ENCODE results near the gene BRICD5. TPM values are rescaled to one million over a fixed set of nuclear protein-coding genes. Genes with fewer than 3 reads are reported as not detected.

Gene BRICD5
- total RNA-seq, 1 experiment from 2014 or later, result 33.6 TPM

- DNase-seq (ENCODE audit: low spot score), result no peak
Observed at GRCh38 chr16:2181952-2182351, 28.7 kb downstream of the BRICD5 start.

GRCh38 chr16:2180962-2181923, 29.4 kb downstream of the BRICD5 start:
- no peak for DNase-seq (ENCODE audit: low spot score)

- no peak for DNase-seq (ENCODE audit: low spot score)
Observed at GRCh38 chr16:2180461-2180860, 30.2 kb downstream of the BRICD5 start.

GRCh38 chr16:2179576-2179975, 31.1 kb downstream of the BRICD5 start:
- DNase-seq (ENCODE audit: low spot score), result no peak

- no peak for DNase-seq (ENCODE audit: low spot score)
Observed at GRCh38 chr16:2179107-2179501, 31.6 kb downstream of the BRICD5 start.

GRCh38 chr16:2178321-2179106, 32.1 kb downstream of the BRICD5 start:
- DNase-seq (ENCODE audit: low spot score), result no peak

- no peak for DNase-seq (ENCODE audit: low spot score)
Observed at GRCh38 chr16:2177561-2177960, 33.1 kb downstream of the BRICD5 start.

- no peak for DNase-seq (ENCODE audit: low spot score)
Observed at GRCh38 chr16:2177101-2177500, 33.6 kb downstream of the BRICD5 start.

- DNase-seq (ENCODE audit: low spot score), result no peak
Observed at GRCh38 chr16:2176047-2176446, 34.6 kb downstream of the BRICD5 start.

GRCh38 chr16:2175454-2175853, 35.2 kb downstream of the BRICD5 start:
- DNase-seq (ENCODE audit: low spot score), result no peak

- no peak for DNase-seq (ENCODE audit: low spot score)
Observed at GRCh38 chr16:2174396-2175131, 36.1 kb downstream of the BRICD5 start.

- DNase-seq (ENCODE audit: low spot score), result no peak
Observed at GRCh38 chr16:2173916-2174315, 36.7 kb downstream of the BRICD5 start.

- no peak for DNase-seq (ENCODE audit: low spot score)
Observed at GRCh38 chr16:2173366-2173765, 37.3 kb downstream of the BRICD5 start.

GRCh38 chr16:2172688-2173335, 37.9 kb downstream of the BRICD5 start:
- no peak for DNase-seq (ENCODE audit: low spot score)

GRCh38 chr16:2171601-2172178, 39.0 kb downstream of the BRICD5 start:
- DNase-seq (ENCODE audit: low spot score), result no peak

GRCh38 chr16:2170587-2171435, 39.9 kb downstream of the BRICD5 start:
- no peak for DNase-seq (ENCODE audit: low spot score)

- no peak for DNase-seq (ENCODE audit: low spot score)
Observed at GRCh38 chr16:2170080-2170479, 40.6 kb downstream of the BRICD5 start.

GRCh38 chr16:2167068-2167638, 43.5 kb downstream of the BRICD5 start:
- no peak for DNase-seq (ENCODE audit: low spot score)

- DNase-seq (ENCODE audit: low spot score), result no peak
Observed at GRCh38 chr16:2166263-2167067, 44.2 kb downstream of the BRICD5 start.

Data from HT-29 (cell line).